Measurements from ENCODE around the gene S100A14. TPM values are rescaled to one million over a fixed set of nuclear protein-coding genes. Genes with fewer than 3 reads are reported as not detected.

S100A14 gene
- total RNA-seq, 1 experiment from 2014 or later = 252 TPM

DNA sequence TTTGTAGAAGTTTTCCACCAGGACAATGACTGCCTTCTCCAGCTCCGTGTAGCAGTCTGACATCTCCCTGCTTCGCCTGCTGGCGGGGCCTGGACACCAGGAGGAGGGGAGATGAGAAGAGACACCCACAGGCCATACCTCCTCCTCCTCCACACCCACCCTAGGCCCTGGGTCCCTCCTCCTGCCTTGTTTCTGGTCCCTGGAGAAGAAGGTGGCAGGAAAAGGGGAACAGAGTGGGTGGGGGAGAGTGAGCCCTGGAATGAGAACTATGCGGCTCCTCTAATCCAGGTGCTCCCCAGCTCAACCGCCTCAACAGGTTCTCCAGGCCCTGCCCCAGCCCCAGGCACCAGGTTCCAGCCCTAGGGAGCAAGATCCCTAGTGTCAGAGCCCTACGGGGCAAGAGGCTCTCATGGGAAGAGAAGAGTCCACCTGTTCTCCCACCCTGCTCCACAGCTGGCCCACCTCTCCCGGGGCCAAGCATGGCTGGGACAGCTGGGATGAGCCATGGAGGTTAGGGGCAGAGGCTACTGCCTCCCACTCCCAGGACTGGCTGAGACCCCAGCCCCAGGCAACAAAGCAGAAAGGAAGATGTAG, 7.9 kb downstream of the S100A14 start:
- TF ChIP-seq SP1 (IDR thresholded peaks at IDR 0.05; ENCODE audit: low read depth) (no peak), CTCF (IDR thresholded peaks at IDR 0.05 in 2 of 3, conservative IDR thresholded peaks at IDR 0.05 in 1 of 3; ENCODE audit: borderline replicate concordance in 1 of 3, insufficient read depth in 1 of 3, low read depth in 2 of 3, low read length in 2 of 3) (no peak)
- Histone ChIP-seq H3K9me3 (ENCODE audit: control insufficient read depth in 1 of 2, insufficient read depth in 1 of 2, low read depth in 1 of 2, low read length in 2 of 2) (no peaks in the 10 kb centered on the region), H4K20me1 (ENCODE audit: insufficient read depth) (no peaks in the 10 kb centered on the region), H3K79me2 (ENCODE audit: insufficient read depth, low read length) (peaks cover 58% of the 10 kb centered on the region), H3K27me3 (ENCODE audit: insufficient read depth, low read length) (no peaks in the 10 kb centered on the region), H3K9ac (ENCODE audit: low read length) (peak overlapping the region; percentile 73), H3K4me3 (replicated peaks in 1 of 2; ENCODE audit: low read depth in 1 of 2, low read length in 2 of 2) (peak overlapping the region; percentile 51 to 59), H3K27ac (ENCODE audit: low read depth, low read length) (peak overlapping the region; percentile 72), H2AFZ (ENCODE audit: low read depth, low read length, poor library complexity, severe bottlenecking) (no peak overlapping the region), H3K36me3 (ENCODE audit: control insufficient read depth in 1 of 2, insufficient read depth in 2 of 2, low read length in 2 of 2) (peaks cover 3 to 17% of the 10 kb centered on the region in 2 experiments; a peak in 3 of 4 replicates), H3K4me2 (ENCODE audit: low read length) (peak overlapping the region; percentile 88), H3K4me1 (ENCODE audit: control insufficient read depth in 1 of 2, insufficient read depth in 2 of 2, low read length in 2 of 2) (peaks cover 35 to 57% of the 10 kb centered on the region in 2 experiments), H3K9me2 (ENCODE audit: insufficient read depth) (no peaks in the 10 kb centered on the region)
- BruUV-seq (replicated peaks) = TSS peak; percentile 63
- no peak for DNase-seq (ENCODE audit: low read depth, low spot score)
- POLR2A ChIA-PET = interaction anchor here (0.6 to 9.1 kb wide), 6 partner anchors 19 to 74 kb away, joined by 3 to 61 read pairs (median 8); partner anchors contain the start of genes CHTOP, S100A13 and S100A6
- ATAC-seq = peak; percentile 12
- intact Hi-C loops (cut with micrococcal nuclease) = no loop called here
- CTCF ChIA-PET = no interaction called here
- RAD21 ChIA-PET (ENCODE audit: low non-redundant PET in 1 of 2, low total read pairs in 2 of 2, uncharacterized antibody in 2 of 2, unreplicated experiment in 2 of 2) = no interaction called here

DNA sequence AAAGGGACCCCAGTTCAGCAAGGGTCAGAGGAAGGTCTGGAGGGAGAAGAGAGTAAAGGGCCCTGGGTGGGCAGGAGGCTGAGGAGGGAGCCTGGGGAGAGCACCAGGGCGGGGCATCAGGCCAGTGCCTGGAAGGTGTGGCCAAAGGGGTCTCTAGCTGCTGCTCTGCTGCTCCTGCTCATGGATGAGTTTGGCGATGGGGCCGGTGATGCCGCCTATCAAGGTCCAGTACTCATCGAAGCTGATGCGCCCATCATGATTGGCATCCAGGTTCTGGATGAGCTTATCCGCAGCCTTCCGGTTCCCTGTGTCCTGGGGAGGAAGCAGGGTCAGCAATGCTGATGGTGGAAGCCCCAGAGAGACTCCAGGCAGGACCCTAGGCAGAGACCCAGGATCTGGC, 8.7 kb downstream of the S100A14 start:
- no peaks in the 10 kb centered on the region for H3K9me2 ChIP-seq (ENCODE audit: insufficient read depth)
- peaks cover 34 to 54% of the 10 kb centered on the region in 2 experiments for H3K4me1 ChIP-seq (ENCODE audit: control insufficient read depth in 1 of 2, insufficient read depth in 2 of 2, low read length in 2 of 2)
- POLR2A ChIA-PET = interaction anchor here (1.0 to 2.2 kb wide), 2 partner anchors 20 to 27 kb away, joined by 6 to 8 read pairs; partner anchors contain the start of genes CHTOP and S100A13
- CTCF ChIA-PET = no interaction called here
- no peaks in the 10 kb centered on the region for H3K9me3 ChIP-seq (ENCODE audit: control insufficient read depth in 1 of 2, insufficient read depth in 1 of 2, low read depth in 1 of 2, low read length in 2 of 2)
- peaks cover 3 to 17% of the 10 kb centered on the region in 2 experiments; a peak in 3 of 4 replicates for H3K36me3 ChIP-seq (ENCODE audit: control insufficient read depth in 1 of 2, insufficient read depth in 2 of 2, low read length in 2 of 2)
- H3K4me2 ChIP-seq (ENCODE audit: low read length) = peak overlapping the region; percentile 88
- ATAC-seq = no peak
- no TSS peak for BruUV-seq (replicated peaks)
- no peak overlapping the region for H2AFZ ChIP-seq (ENCODE audit: low read depth, low read length, poor library complexity, severe bottlenecking)
- no peaks in the 10 kb centered on the region for H4K20me1 ChIP-seq (ENCODE audit: insufficient read depth)
- intact Hi-C loops (cut with micrococcal nuclease) = no loop called here
- no peak overlapping the region for H3K4me3 ChIP-seq (replicated peaks in 1 of 2; ENCODE audit: low read depth in 1 of 2, low read length in 2 of 2)
- TF ChIP-seq SP1 (IDR thresholded peaks at IDR 0.05; ENCODE audit: low read depth) = no peak
- no peak for TF ChIP-seq POLR2AphosphoS5 (IDR thresholded peaks at IDR 0.05; ENCODE audit: low read depth, low read length)
- TF ChIP-seq FOSL1 (IDR thresholded peaks at IDR 0.05; ENCODE audit: low read depth) = no peak
- TF ChIP-seq YY1 (IDR thresholded peaks at IDR 0.05; ENCODE audit: extremely low read depth, insufficient replicate concordance, low read depth, low read length) = no peak
- TF ChIP-seq SRF (IDR thresholded peaks at IDR 0.05; ENCODE audit: low read depth) = no peak
- no peak for TF ChIP-seq REST (IDR thresholded peaks at IDR 0.05; ENCODE audit: low read depth)
- TF ChIP-seq ELF1 (IDR thresholded peaks at IDR 0.05; ENCODE audit: borderline replicate concordance, low read depth) = no peak
- no peak for TF ChIP-seq EGR1 (IDR thresholded peaks at IDR 0.05; ENCODE audit: low read depth)
- TF ChIP-seq CBX3 (IDR thresholded peaks at IDR 0.05; ENCODE audit: low read depth) = no peak
- H3K27ac ChIP-seq (ENCODE audit: low read depth, low read length) = 0 out of 2 replicates have a peak overlapping the region, but pooled peaks have one; percentile 3
- peak overlapping the region; percentile 73; the same call in 1 of the 2 replicates for H3K9ac ChIP-seq (ENCODE audit: low read length)
- RAD21 ChIA-PET (ENCODE audit: low non-redundant PET in 1 of 2, low total read pairs in 2 of 2, uncharacterized antibody in 2 of 2, unreplicated experiment in 2 of 2) = no interaction called here
- no peak for DNase-seq (ENCODE audit: low read depth, low spot score)
- peaks cover 50% of the 10 kb centered on the region for H3K79me2 ChIP-seq (ENCODE audit: insufficient read depth, low read length)
- no peaks in the 10 kb centered on the region for H3K27me3 ChIP-seq (ENCODE audit: insufficient read depth, low read length)

Data from HCT116 (cell line).